Lower leg skin (tissue), 4 donors: ENCODE data around the gene CHST12. TPM values are rescaled to one million over a fixed set of nuclear protein-coding genes. Genes with fewer than 3 reads are reported as not detected.

ENCODE experiments used
- DNase-seq, 2 donors: peaks; one replicate each; pipeline ENCODE4 v3.0.0-alpha.2; 2019; ENCODE audit warnings: low spot score in 2 of 2
- H3K4me3 ChIP-seq: fragments of 200-600 bp; sonication (generic); 2 replicates; pipeline ENCODE4 v1.5.1; 2017; ENCODE audit warnings: mild to moderate bottlenecking, low read depth; ENCODE audit not compliant: poor library complexity, severe bottlenecking
- CTCF ChIP-seq, 3 donors: fragments of 450-650 bp; IDR thresholded peaks; one replicate each; pipeline ENCODE4 v1.5.1; 2016; ENCODE audit warnings: antibody characterized with exemption in 3 of 3, mild to moderate bottlenecking in 3 of 3, moderate library complexity in 2 of 3
- POLR2A ChIP-seq, 2 donors: fragments of 450-650 bp; IDR thresholded peaks; one replicate each; pipeline ENCODE4 v1.6.1; 2016 to 2017; ENCODE audit warnings: antibody characterized with exemption in 2 of 2, mild to moderate bottlenecking in 1 of 2, moderate library complexity in 1 of 2
- WGBS, 2 donors: methylation state at CpG; one replicate each; pipeline ENCODE4 v1.1.5; 2018; 5-methylcytosine and 5-hydroxymethylcytosine counted together
- intact Hi-C: fragments of 100-400 bp; cut with DNase I; formaldehyde crosslinking; loops from one replicate; pipeline ENCODE4 v1.15.0; 2023; ENCODE audit warnings: low total_unique reads
- total RNA-seq, 4 donors: library from RNA; depleted of rRNA; stranded (reverse); fragments of >200 nt; gene quantifications; one replicate each; pipeline ENCODE4 v1.1.0, GENCODE V29; 2016

CHST12 gene
- total RNA-seq, 4 donors from 2014 or later: 23.7 to 34.3 (median 26.8) TPM

GRCh38 chr7:2393706-2394105, 9.7 kb upstream of the CHST12 start:
- WGBS, 2 donors: 68 to 69% methylated on average over 12 of the region's 12 CpGs
- no peak for DNase-seq
- intact Hi-C loops: no loop called here
- no peak overlapping the region for H3K4me3 ChIP-seq
- TF ChIP-seq CTCF (IDR thresholded peaks at IDR 0.05) (no peak), POLR2A (IDR thresholded peaks at IDR 0.05) (no peak)

- H3K4me3 ChIP-seq: no peak overlapping the region
- no peak for DNase-seq
- intact Hi-C loops: no loop called here
- 88 to 93% methylated on average over 15 to 21 of the region's 21 CpGs for WGBS, 2 donors
- TF ChIP-seq CTCF (IDR thresholded peaks at IDR 0.05): no peak
- no peak for TF ChIP-seq POLR2A (IDR thresholded peaks at IDR 0.05)
Measured at GRCh38 chr7:2394566-2395082, 8.8 kb upstream of the CHST12 start.

- no peak overlapping the region for H3K4me3 ChIP-seq
- intact Hi-C loops: no loop called here
- TF ChIP-seq POLR2A (IDR thresholded peaks at IDR 0.05) (no peak), CTCF (IDR thresholded peaks at IDR 0.05) (no peak)
- 91 to 98% methylated on average over 4 of the region's 4 CpGs for WGBS, 2 donors
- DNase-seq: no peak
Measured at GRCh38 chr7:2398506-2398905, 4.9 kb upstream of the CHST12 start.

GRCh38 chr7:2399848-2400587, 3.4 kb upstream of the CHST12 start:
- H3K4me3 ChIP-seq: no peak overlapping the region
- TF ChIP-seq CTCF (IDR thresholded peaks at IDR 0.05) (no peak), POLR2A (IDR thresholded peaks at IDR 0.05) (no peak)
- peak; percentile 72 to 95 for DNase-seq
- WGBS, 2 donors: 22 to 23% methylated on average over 6 of the region's 6 CpGs
- intact Hi-C loops: no loop called here

- WGBS, 2 donors: 59 to 63% methylated on average over 6 of the region's 6 CpGs
- TF ChIP-seq CTCF (IDR thresholded peaks at IDR 0.05): no peak
- TF ChIP-seq POLR2A (IDR thresholded peaks at IDR 0.05): no peak
- intact Hi-C loops: no loop called here
- no peak overlapping the region for H3K4me3 ChIP-seq
- DNase-seq: no peak
Measured at GRCh38 chr7:2402687-2403013, 761 bp upstream of the CHST12 start.
